Activated naive CD8-positive, alpha-beta T cell treated with anti-CD3 and anti-CD28 coated beads, Interleukin-2, amount 10 ng/mL, durations not matched to agents 7 days and 5 days (primary cell): ENCODE results near the gene PCK1. TPM values are rescaled to one million over a fixed set of nuclear protein-coding genes. Genes with fewer than 3 reads are reported as not detected.

Source experiments
- ATAC-seq: fragments of 150-1000 bp; cut with Tn5 transposase; one replicate; pipeline ENCODE4 v1.10.0; 2021; ENCODE audit warnings: low read depth, moderate library complexity
- POLR2A ChIA-PET: fragments of 350-600 bp; sonication (Branson Sonifier 250); formaldehyde crosslinking; loops from one replicate; lab custom pipeline; 2021; ENCODE audit warnings: antibody characterized with exemption; lab: Charles Lee
- DNase-seq: peaks from one replicate; pipeline ENCODE4 v3.0.0; 2021
- H3K27ac Mint-ChIP-seq: one replicate; pipeline ENCODE4 v1.8.0; 2022; ENCODE audit warnings: mild to moderate bottlenecking, mixed read lengths
- H3K27me3 Mint-ChIP-seq: one replicate; pipeline ENCODE4 v1.8.0; 2022; ENCODE audit warnings: mild to moderate bottlenecking, moderate library complexity, mixed read lengths
- H3K36me3 Mint-ChIP-seq: one replicate; pipeline ENCODE4 v1.8.0; 2021; ENCODE audit warnings: mild to moderate bottlenecking, mixed read lengths
- H3K4me1 Mint-ChIP-seq: one replicate; pipeline ENCODE4 v1.8.0; 2021; ENCODE audit warnings: mixed read lengths
- H3K4me3 Mint-ChIP-seq: one replicate; pipeline ENCODE4 v1.8.0; 2022; ENCODE audit warnings: mild to moderate bottlenecking, moderate library complexity, mixed read lengths
- H3K9me3 Mint-ChIP-seq: one replicate; pipeline ENCODE4 v1.8.0; 2021; ENCODE audit warnings: mixed read lengths
- total RNA-seq, 2 experiments: library from RNA; stranded (reverse); gene quantifications; one replicate each; pipeline ENCODE4 v1.2.3, GENCODE V29; 2021

The PCK1 gene
- total RNA-seq, 2 experiments from 2014 or later = not detected

- peaks cover 31% of the 10 kb centered on the region for H3K27me3 Mint-ChIP-seq
- DNase-seq = no peak
- H3K27ac Mint-ChIP-seq = no peak overlapping the region
- POLR2A ChIA-PET = no interaction called here
- H3K36me3 Mint-ChIP-seq = no peaks in the 10 kb centered on the region
- H3K4me1 Mint-ChIP-seq = no peaks in the 10 kb centered on the region
- no peak overlapping the region for H3K4me3 Mint-ChIP-seq
- H3K9me3 Mint-ChIP-seq = no peaks in the 10 kb centered on the region
- ATAC-seq = no peak
Observed at GRCh38 chr20:57580478-57581201, 19.7 kb downstream of the PCK1 start.

- Mint-ChIP-seq H3K27me3 (peaks cover 31% of the 10 kb centered on the region), H3K4me3 (no peak overlapping the region), H3K27ac (no peak overlapping the region), H3K36me3 (no peaks in the 10 kb centered on the region), H3K9me3 (no peaks in the 10 kb centered on the region), H3K4me1 (no peaks in the 10 kb centered on the region)
- DNase-seq (no peak), ATAC-seq (no peak)
- POLR2A ChIA-PET = no interaction called here
Observed at GRCh38 chr20:57581202-57582028, 20.5 kb downstream of the PCK1 start.

GRCh38 chr20:57582029-57582378 is 21.1 kb downstream of the PCK1 start:
- no peak for DNase-seq
- H3K36me3 Mint-ChIP-seq = no peaks in the 10 kb centered on the region
- POLR2A ChIA-PET = no interaction called here
- no peaks in the 10 kb centered on the region for H3K9me3 Mint-ChIP-seq
- no peak overlapping the region for H3K27ac Mint-ChIP-seq
- peaks cover 31% of the 10 kb centered on the region for H3K27me3 Mint-ChIP-seq
- no peaks in the 10 kb centered on the region for H3K4me1 Mint-ChIP-seq
- no peak overlapping the region for H3K4me3 Mint-ChIP-seq
- no peak for ATAC-seq

- ATAC-seq = no peak
Observed at GRCh38 chr20:57582432-57583288, 21.8 kb downstream of the PCK1 start.

GRCh38 chr20:57583289-57584257 is 22.7 kb downstream of the PCK1 start:
- H3K27me3 Mint-ChIP-seq = peaks cover 31% of the 10 kb centered on the region
- no peak overlapping the region for H3K4me3 Mint-ChIP-seq
- no peaks in the 10 kb centered on the region for H3K4me1 Mint-ChIP-seq
- DNase-seq (no peak), ATAC-seq (no peak)
- peaks cover 2% of the 10 kb centered on the region for H3K9me3 Mint-ChIP-seq
- H3K27ac Mint-ChIP-seq = no peak overlapping the region
- H3K36me3 Mint-ChIP-seq = no peaks in the 10 kb centered on the region
- POLR2A ChIA-PET = no interaction called here

More at GRCh38 chr20:57582432-57583288, 21.8 kb downstream of the PCK1 start:
- Mint-ChIP-seq H3K36me3 (no peaks in the 10 kb centered on the region), H3K27me3 (peaks cover 31% of the 10 kb centered on the region), H3K9me3 (no peaks in the 10 kb centered on the region), H3K27ac (no peak overlapping the region), H3K4me3 (no peak overlapping the region), H3K4me1 (no peaks in the 10 kb centered on the region)
- no peak for DNase-seq
- POLR2A ChIA-PET = no interaction called here

GRCh38 chr20:57584768-57585461 is 24.0 kb downstream of the PCK1 start:
- H3K4me1 Mint-ChIP-seq = no peaks in the 10 kb centered on the region
- H3K36me3 Mint-ChIP-seq = no peaks in the 10 kb centered on the region
- ATAC-seq (no peak), DNase-seq (no peak)
- peaks cover 2% of the 10 kb centered on the region for H3K9me3 Mint-ChIP-seq
- POLR2A ChIA-PET = no interaction called here
- no peak overlapping the region for H3K4me3 Mint-ChIP-seq
- no peak overlapping the region for H3K27ac Mint-ChIP-seq
- peaks cover 26% of the 10 kb centered on the region for H3K27me3 Mint-ChIP-seq

GRCh38 chr20:57585466-57586213 is 24.7 kb downstream of the PCK1 start:
- no peak overlapping the region for H3K4me3 Mint-ChIP-seq
- peaks cover 2% of the 10 kb centered on the region for H3K9me3 Mint-ChIP-seq
- DNase-seq (no peak), ATAC-seq (no peak)
- peaks cover 19% of the 10 kb centered on the region for H3K27me3 Mint-ChIP-seq
- H3K4me1 Mint-ChIP-seq = no peaks in the 10 kb centered on the region
- POLR2A ChIA-PET = no interaction called here
- no peaks in the 10 kb centered on the region for H3K36me3 Mint-ChIP-seq
- no peak overlapping the region for H3K27ac Mint-ChIP-seq

GRCh38 chr20:57586370-57586793 is 25.5 kb downstream of the PCK1 start:
- Mint-ChIP-seq H3K27ac (no peak overlapping the region), H3K36me3 (no peaks in the 10 kb centered on the region), H3K4me1 (peaks cover 2% of the 10 kb centered on the region), H3K9me3 (peaks cover 2% of the 10 kb centered on the region), H3K27me3 (peaks cover 17% of the 10 kb centered on the region), H3K4me3 (no peak overlapping the region)
- ATAC-seq (no peak), DNase-seq (no peak)
- POLR2A ChIA-PET = no interaction called here

- Mint-ChIP-seq H3K9me3 (peaks cover 2% of the 10 kb centered on the region), H3K27me3 (peaks cover 16% of the 10 kb centered on the region)
Observed at GRCh38 chr20:57586943-57587277, 26.0 kb downstream of the PCK1 start.

GRCh38 chr20:57587278-57587988 is 26.5 kb downstream of the PCK1 start:
- no peaks in the 10 kb centered on the region for H3K36me3 Mint-ChIP-seq
- H3K27ac Mint-ChIP-seq = no peak overlapping the region
- peaks cover 13% of the 10 kb centered on the region for H3K27me3 Mint-ChIP-seq
- H3K4me1 Mint-ChIP-seq = peaks cover 2% of the 10 kb centered on the region
- POLR2A ChIA-PET = no interaction called here
- ATAC-seq (no peak), DNase-seq (no peak)
- H3K9me3 Mint-ChIP-seq = peaks cover 2% of the 10 kb centered on the region
- no peak overlapping the region for H3K4me3 Mint-ChIP-seq

More at GRCh38 chr20:57586943-57587277, 26.0 kb downstream of the PCK1 start:
- no peaks in the 10 kb centered on the region for H3K36me3 Mint-ChIP-seq
- no peak overlapping the region for H3K4me3 Mint-ChIP-seq
- no peak overlapping the region for H3K27ac Mint-ChIP-seq
- POLR2A ChIA-PET = no interaction called here
- peaks cover 2% of the 10 kb centered on the region for H3K4me1 Mint-ChIP-seq
- no peak for ATAC-seq
- no peak for DNase-seq

- ATAC-seq = no peak
- H3K27me3 Mint-ChIP-seq = peaks cover 9% of the 10 kb centered on the region
Observed at GRCh38 chr20:57587989-57588377, 27.1 kb downstream of the PCK1 start.

More at GRCh38 chr20:57587989-57588377, 27.1 kb downstream of the PCK1 start:
- H3K9me3 Mint-ChIP-seq = peaks cover 2% of the 10 kb centered on the region
- no peak overlapping the region for H3K27ac Mint-ChIP-seq
- POLR2A ChIA-PET = no interaction called here
- no peak overlapping the region for H3K4me3 Mint-ChIP-seq
- DNase-seq = no peak
- no peaks in the 10 kb centered on the region for H3K36me3 Mint-ChIP-seq
- H3K4me1 Mint-ChIP-seq = peaks cover 2% of the 10 kb centered on the region
